Activated naive CD4-positive, alpha-beta T cell treated with anti-CD3 and anti-CD28 coated beads, Interleukin-2, amount 10 ng/mL, durations not matched to agents 7 days and 5 days (primary cell): ENCODE results near the gene POLR2I.
A peak's percentile ranks its signal among the peaks of the same experiment; 100 is the strongest.
"Not testable (repeated sequence)": the region's sequence is repeated elsewhere in the genome, so short reads cannot be mapped to it uniquely, and the experiment has no call there.

Experiments used
- CTCF ChIA-PET: fragments of 350-600 bp; sonication (Branson Sonifier 250); formaldehyde crosslinking; loops from one replicate; lab custom pipeline; 2021; ENCODE audit warnings: antibody characterized with exemption; lab: Charles Lee
- DNase-seq: peaks from one replicate; pipeline ENCODE4 v3.0.0-alpha.2; 2020
- H3K27ac Mint-ChIP-seq: one replicate; pipeline ENCODE4 v1.8.0; 2021; ENCODE audit warnings: mild to moderate bottlenecking, moderate library complexity, mixed read lengths
- H3K27me3 Mint-ChIP-seq: one replicate; pipeline ENCODE4 v1.8.0; 2021; ENCODE audit warnings: mild to moderate bottlenecking, mixed read lengths
- H3K36me3 Mint-ChIP-seq: one replicate; pipeline ENCODE4 v1.8.0; 2021; ENCODE audit warnings: mixed read lengths
- H3K4me1 Mint-ChIP-seq: one replicate; pipeline ENCODE4 v1.8.0; 2021; ENCODE audit warnings: mixed read lengths
- H3K4me3 Mint-ChIP-seq: one replicate; pipeline ENCODE4 v1.8.0; 2021; ENCODE audit warnings: mild to moderate bottlenecking, moderate library complexity, mixed read lengths
- H3K9me3 Mint-ChIP-seq: one replicate; pipeline ENCODE4 v1.8.0; 2021; ENCODE audit warnings: mixed read lengths

POLR2I gene

DNA sequence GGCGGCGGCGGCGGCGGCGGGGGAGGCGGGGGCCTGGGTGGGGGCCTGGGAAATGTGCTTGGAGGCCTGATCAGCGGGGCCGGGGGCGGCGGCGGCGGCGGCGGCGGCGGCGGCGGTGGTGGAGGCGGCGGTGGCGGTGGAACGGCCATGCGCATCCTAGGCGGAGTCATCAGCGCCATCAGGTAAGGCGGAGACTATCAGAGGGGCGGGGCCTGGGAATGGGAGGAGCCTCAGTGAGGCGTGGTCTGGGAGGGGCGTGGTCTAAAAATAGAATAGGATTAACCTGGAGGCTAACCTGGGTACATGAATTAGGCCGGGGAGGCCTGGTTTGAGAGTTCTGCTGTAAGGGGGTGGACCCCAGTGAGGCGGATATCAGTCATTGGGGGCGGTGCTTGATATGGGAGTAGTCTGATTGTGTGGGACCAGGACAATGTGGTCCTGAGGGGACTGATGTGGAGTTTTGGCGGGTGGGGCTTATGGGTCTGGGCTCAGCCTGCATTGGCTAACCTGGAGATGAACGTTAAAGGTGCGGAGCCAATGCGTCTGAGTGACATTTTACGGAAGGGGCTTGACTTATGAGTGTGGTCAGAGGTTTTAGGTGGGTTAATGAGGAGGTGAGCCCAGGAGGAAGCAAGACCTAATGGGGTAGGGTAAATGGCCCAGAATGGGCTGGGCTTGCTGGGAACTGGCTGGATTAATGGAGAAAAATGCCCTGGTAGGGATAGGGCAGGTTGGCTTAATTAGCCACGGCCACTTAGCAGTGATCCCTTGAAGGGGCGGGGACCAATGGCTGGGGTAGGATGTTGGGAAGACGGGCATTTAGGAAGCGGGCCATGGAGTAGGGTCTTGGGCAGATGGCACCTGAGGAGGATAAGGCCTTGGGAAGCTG is 26.6 kb upstream of the POLR2I start:
- Mint-ChIP-seq H3K27me3 (no peaks in the 10 kb centered on the region), H3K9me3 (peaks cover 3% of the 10 kb centered on the region), H3K27ac (peak overlapping the region; percentile 96), H3K4me3 (peak overlapping the region; percentile 96), H3K4me1 (peaks cover 36% of the 10 kb centered on the region), H3K36me3 (peaks cover 32% of the 10 kb centered on the region)
- CTCF ChIA-PET: no interaction called here
- peak; percentile 92 for DNase-seq

DNA sequence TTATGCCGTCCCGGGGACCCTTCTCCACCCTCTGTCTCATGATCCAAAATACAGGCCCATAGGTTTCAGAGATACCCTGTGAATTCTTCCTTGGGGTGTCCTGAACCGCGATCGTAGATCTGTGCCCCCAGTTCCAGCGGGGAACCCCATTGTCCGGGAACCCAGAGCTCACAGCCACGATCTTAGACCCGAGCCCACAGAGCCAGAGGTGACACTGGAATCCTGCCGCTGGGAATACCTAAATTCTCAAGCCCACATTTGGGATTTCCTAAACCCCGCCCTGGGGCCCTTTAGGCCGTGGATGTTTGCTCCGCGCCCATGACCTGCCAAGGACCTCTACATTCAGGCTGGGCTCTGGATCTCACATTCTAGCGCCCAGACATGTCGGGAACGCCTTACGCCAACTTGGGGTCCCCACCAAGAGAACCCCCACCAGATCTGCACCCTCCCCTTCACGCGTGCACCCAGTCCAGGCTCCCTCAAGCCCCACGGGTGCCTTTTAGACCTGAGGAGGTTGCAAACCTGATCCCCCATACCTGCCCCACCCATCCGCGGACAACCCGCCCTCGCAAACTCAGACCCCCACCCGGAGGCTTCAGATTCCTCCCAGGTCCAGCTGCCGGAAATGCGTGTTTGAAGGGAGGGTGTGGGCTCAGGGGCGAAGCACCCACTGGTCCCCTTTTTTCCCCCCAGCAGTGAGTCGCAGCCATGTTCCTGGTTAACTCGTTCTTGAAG is 25.8 kb upstream of the POLR2I start:
- Mint-ChIP-seq H3K4me1 (peaks cover 41% of the 10 kb centered on the region), H3K36me3 (peaks cover 23% of the 10 kb centered on the region), H3K4me3 (peak overlapping the region; percentile 96), H3K9me3 (peaks cover 3% of the 10 kb centered on the region), H3K27me3 (peaks cover under 1% of the 10 kb centered on the region), H3K27ac (peak overlapping the region; percentile 96)
- CTCF ChIA-PET: interaction anchor here (5.5 kb wide), 1 partner anchor 12 kb away, joined by 28 read pairs; no protein-coding TSS in a partner anchor
- DNase-seq: peak; percentile 72

DNA sequence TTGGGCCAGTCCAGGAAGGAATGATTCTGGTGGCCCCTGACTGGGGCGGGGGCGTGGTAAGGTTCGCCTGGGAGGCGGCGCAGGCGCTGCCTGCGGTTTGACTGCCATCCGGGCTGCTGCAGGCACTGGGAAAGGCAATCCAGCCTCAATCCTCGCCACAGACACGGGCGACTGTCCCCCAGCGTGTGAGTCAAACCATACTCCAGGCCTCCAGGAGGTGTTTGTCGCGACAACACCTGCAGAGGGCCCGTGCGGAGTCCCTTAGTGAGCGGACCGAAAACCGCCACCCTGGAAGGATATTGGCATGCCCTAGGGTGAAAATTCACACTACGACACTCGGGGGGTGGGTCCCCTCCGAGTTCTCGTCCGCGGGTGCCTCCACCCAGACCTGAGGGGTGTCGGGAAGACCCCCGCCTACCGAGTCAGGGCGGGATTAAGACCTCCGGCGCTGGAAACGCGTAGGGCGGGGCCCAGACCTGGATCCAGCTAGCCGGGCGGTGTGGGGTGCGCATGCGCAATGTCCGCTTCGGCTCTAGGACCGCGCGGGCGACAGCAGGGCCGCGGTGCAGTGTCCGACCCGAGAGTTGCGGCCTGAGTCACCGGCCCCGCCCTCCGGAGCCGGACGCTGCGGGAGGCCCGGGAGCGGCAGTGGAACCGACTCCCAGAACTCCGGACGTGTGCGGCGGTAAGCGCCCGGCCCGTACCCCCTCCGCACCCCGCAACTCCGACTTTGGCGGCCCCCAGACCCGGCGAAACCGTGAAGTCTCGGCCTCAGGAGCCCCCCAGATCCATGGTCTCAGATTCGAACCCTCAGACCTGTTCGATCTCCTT is 25.0 kb upstream of the POLR2I start, which contains the start of gene CAPNS1:
Gene CAPNS1 (plus strand): TSS at position 594 of the 831 bp plus-strand sequence. CDS start 946 bp downstream, outside the sequence.
- H3K36me3 Mint-ChIP-seq: peaks cover 23% of the 10 kb centered on the region

DNA sequence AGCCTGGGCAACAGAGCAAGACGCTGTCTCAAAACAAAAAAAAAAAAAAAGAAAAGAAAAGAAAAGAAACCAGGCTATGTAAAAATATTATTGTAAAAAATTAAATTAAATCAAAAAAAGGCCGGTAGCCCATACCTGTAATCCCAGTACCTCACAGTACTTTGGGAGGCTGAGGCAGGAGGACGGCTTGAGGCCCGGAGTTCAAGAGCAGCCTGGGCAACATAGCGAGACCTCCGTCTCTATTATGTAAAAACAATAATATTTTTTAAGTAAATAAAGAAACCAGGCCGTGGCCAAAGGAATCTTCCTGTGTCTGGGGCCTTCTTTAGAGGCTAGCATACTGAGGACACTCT is 24.4 kb upstream of the POLR2I start:
- Mint-ChIP-seq H3K4me1 (peaks cover 44% of the 10 kb centered on the region), H3K36me3 (peaks cover 23% of the 10 kb centered on the region), H3K4me3 (peak overlapping the region; percentile 96), H3K9me3 (peaks cover 3% of the 10 kb centered on the region), H3K27ac (peak overlapping the region; percentile 96), H3K27me3 (peaks cover 10% of the 10 kb centered on the region)
- DNase-seq: no peak
- CTCF ChIA-PET: interaction anchor here (5.5 kb wide), 1 partner anchor 10 kb away, joined by 28 read pairs; no protein-coding TSS in a partner anchor

More for the DNA sequence above, 25.0 kb upstream of the POLR2I start, which contains the start of gene CAPNS1:
- Mint-ChIP-seq H3K4me1 (peaks cover 44% of the 10 kb centered on the region), H3K27ac (peak within 1 kb of the TSS; percentile 96), H3K9me3 (peaks cover 3% of the 10 kb centered on the region), H3K4me3 (peak within 1 kb of the TSS; percentile 96), H3K27me3 (peaks cover 8% of the 10 kb centered on the region)
- CTCF ChIA-PET: interaction anchor here (5.5 kb wide), 1 partner anchor 11 kb away, joined by 28 read pairs; no protein-coding TSS in a partner anchor
- DNase-seq: peak; percentile 94

DNA sequence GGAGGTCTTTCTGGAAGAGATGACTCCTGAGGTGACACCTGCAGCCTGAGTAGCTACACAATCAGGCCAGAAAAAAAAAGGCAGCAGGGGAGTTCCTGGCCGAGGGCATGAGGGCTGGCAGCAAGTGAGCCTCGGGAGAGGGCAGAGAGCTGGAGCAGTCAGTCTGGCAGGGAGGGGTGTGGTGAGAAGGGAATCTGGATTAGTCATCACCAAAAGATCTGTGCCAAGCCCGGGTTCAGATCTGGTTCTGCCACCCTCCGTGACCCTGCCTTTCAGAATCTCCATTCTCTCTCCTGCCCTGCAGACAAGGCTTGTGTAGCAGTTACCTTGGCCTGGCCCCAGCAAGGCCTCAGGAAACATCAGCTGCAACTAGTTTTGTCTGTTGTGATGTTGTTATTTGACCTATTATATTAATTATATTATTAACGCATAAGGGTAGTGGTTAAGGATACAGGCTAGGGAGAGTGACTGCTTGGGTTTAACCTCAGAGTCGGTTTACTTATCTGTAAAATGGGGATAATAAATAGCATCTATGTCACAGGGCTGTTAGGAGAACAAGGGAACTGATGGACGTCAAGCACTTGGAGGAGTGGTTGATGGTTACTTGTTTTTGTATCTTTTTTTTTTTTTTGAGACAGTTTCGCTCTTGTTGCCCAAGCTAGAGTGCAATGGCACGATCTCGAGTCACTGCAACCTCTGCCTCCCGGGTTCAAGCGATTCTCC is 22.4 kb upstream of the POLR2I start:
- Mint-ChIP-seq H3K36me3 (peaks cover 13% of the 10 kb centered on the region), H3K27me3 (peaks cover 10% of the 10 kb centered on the region), H3K9me3 (peaks cover 3% of the 10 kb centered on the region), H3K4me1 (peaks cover 50% of the 10 kb centered on the region), H3K4me3 (no peak overlapping the region), H3K27ac (peak overlapping the region; percentile 60)
- CTCF ChIA-PET: interaction anchor here (0.6 to 5.5 kb wide), 2 partner anchors 8 to 341 kb away, joined by 3 to 28 read pairs; no protein-coding TSS in a partner anchor
- DNase-seq: no peak

DNA sequence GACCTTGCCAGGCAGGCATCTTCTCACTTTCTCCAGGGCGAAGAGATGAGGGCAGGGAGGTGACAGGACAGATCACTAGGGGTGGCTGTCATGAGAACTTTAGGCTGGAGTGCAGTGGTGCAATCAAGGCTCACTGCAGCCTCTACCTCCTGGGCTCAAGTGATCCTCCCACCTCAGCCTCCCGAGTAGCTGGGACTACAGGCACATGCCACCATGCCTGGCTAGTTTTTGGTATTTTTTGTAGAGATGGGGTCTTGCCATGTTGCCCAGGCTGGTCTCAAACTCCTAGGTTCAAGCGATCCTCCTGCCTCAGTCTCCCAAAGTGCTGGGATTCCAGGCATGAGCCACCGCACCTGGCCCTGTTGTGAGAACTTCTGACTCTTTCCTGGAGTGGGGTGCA is 20.2 kb upstream of the POLR2I start:
- H3K27ac Mint-ChIP-seq, CTCF ChIA-PET, H3K4me3 Mint-ChIP-seq, DNase-seq, H3K9me3 Mint-ChIP-seq, H3K27me3 Mint-ChIP-seq, H3K36me3 Mint-ChIP-seq: not testable (repeated sequence)
- peaks cover 51% of the 10 kb centered on the region for H3K4me1 Mint-ChIP-seq

DNA sequence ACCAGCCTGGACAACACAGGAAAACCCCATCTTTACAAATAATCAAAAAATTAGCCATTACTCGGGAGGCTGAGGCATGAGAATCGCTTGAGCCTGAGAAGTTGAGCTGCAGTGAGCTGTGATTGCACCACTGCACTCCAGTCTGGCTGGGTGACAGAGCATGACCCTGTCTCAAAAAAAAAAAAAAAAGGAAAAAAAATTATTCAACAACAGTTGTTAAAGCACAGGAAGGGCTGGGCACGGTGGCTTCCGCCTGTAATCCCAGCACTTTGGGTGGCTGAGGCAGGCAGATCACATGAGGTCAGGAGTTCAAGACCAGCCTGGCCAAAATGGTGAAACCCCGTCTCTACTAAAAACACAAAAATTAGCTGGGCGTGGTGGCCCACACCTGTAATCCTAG is 16.5 kb upstream of the POLR2I start:
- H3K4me1 Mint-ChIP-seq: peaks cover 47% of the 10 kb centered on the region
- not testable (repeated sequence) for H3K9me3 Mint-ChIP-seq, H3K4me3 Mint-ChIP-seq, H3K27me3 Mint-ChIP-seq, H3K27ac Mint-ChIP-seq, DNase-seq, H3K36me3 Mint-ChIP-seq
- CTCF ChIA-PET: interaction anchor here (0.8 to 7.1 kb wide), 2 partner anchors 37 to 42 kb away, joined by 3 to 54 read pairs; no protein-coding TSS in a partner anchor

DNA sequence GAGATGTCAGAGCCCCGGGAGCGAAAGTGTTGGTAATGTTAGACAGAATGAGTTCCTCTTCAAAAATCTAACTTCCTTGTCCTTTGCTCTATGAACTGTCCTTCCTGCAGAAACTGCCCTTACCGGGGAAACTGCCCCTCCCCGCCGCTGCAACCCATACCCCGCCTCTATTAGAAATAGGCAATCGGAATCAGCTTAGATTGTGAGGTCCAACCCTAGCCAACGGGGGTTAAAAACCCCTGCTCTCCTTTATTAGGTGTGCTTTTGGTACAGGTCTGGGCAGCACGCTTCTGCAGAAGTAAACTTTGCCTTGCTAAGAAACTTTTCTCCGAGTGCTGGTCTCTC is 13.7 kb upstream of the POLR2I start:
- Mint-ChIP-seq H3K4me1 (peaks cover 36% of the 10 kb centered on the region), H3K27ac (peak overlapping the region; percentile 94), H3K4me3 (peak overlapping the region; percentile 79), H3K27me3 (no peaks in the 10 kb centered on the region), H3K36me3 (peaks cover 11% of the 10 kb centered on the region), H3K9me3 (no peaks in the 10 kb centered on the region)
- DNase-seq: no peak
- CTCF ChIA-PET: interaction anchor here (0.7 to 7.1 kb wide), 11 partner anchors 10 to 983 kb away, joined by 3 to 54 read pairs (median 4); partner anchors contain the start of genes CAPNS1, POLR2I, TBCB and ZFP14

DNA sequence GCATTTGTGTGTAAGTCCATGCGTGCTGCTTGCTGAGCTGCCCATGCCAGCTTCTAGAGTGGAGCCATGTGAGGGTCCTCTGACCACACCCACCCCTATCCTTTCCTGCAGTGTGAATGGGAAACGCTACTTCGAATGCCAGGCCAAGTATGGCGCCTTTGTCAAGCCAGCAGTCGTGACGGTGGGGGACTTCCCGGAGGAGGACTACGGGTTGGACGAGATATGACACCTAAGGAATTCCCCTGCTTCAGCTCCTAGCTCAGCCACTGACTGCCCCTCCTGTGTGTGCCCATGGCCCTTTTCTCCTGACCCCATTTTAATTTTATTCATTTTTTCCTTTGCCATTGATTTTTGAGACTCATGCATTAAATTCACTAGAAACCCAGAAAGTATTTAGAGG is 10.9 kb upstream of the POLR2I start:
- Mint-ChIP-seq H3K27me3 (no peaks in the 10 kb centered on the region), H3K9me3 (no peaks in the 10 kb centered on the region), H3K36me3 (peaks cover 23% of the 10 kb centered on the region), H3K27ac (no peak overlapping the region), H3K4me1 (peaks cover 16% of the 10 kb centered on the region), H3K4me3 (no peak overlapping the region)
- CTCF ChIA-PET: interaction anchor here (4.5 to 7.1 kb wide), 2 partner anchors 43 to 48 kb away, joined by 29 to 54 read pairs; no protein-coding TSS in a partner anchor
- no peak for DNase-seq

DNA sequence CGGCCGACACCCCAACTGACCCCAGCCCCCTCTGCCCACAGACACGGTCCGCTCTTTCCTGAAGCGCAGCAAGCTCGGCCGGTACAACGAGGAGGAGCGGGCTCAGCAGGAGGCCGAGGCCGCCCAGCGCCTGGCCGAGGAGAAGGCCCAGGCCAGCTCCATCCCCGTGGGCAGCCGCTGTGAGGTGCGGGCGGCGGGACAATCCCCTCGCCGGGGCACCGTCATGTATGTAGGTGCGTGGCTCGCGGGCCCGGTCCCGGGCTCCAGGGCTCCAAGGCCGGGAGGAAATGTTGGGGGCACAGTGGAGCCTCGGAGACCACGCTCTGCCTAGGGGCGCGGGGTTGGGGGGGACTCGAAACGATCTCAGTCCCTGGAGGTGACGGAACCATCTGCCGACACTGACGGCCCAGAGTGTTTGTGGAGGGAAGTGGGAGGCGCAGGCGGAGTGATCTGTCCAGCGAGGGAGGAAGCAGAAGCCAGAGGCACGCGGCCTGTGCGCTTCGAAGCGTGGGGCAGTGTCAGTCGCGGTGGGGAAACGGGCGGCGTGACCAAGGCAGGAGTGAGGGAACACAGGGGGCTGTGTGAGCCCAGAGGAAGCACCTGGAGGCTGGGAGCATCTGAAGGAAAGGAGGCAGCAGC is 6.9 kb upstream of the POLR2I start:
- no peaks in the 10 kb centered on the region for H3K27me3 Mint-ChIP-seq
- H3K27ac Mint-ChIP-seq: no peak overlapping the region
- CTCF ChIA-PET: no interaction called here
- peaks cover 17% of the 10 kb centered on the region for H3K4me1 Mint-ChIP-seq
- H3K36me3 Mint-ChIP-seq: peaks cover 48% of the 10 kb centered on the region
- no peaks in the 10 kb centered on the region for H3K9me3 Mint-ChIP-seq
- no peak overlapping the region for H3K4me3 Mint-ChIP-seq
- DNase-seq: no peak

DNA sequence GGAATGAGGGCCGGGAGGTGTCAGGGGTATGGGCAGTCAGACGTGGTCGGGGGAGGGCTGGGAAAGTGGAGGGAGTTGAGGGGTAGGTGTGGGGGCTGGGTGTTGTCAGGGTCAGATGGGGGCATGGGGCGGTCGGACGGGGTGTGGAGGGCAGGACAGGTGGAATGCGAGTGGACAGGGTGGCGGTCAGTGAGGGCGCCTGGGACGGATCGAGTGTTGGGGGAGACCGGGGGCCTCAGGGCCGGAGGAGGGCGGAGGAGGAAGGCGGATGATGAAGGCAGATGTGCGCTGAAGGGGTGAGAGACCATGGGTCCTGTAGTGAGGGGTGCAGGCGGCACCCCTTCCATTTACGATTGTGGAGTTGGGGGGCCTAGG is 6.3 kb upstream of the POLR2I start:
- Mint-ChIP-seq H3K4me3 (no peak overlapping the region), H3K27me3 (no peaks in the 10 kb centered on the region), H3K9me3 (no peaks in the 10 kb centered on the region), H3K4me1 (peaks cover 24% of the 10 kb centered on the region), H3K27ac (no peak overlapping the region), H3K36me3 (peaks cover 51% of the 10 kb centered on the region)
- CTCF ChIA-PET: no interaction called here
- DNase-seq: no peak

DNA sequence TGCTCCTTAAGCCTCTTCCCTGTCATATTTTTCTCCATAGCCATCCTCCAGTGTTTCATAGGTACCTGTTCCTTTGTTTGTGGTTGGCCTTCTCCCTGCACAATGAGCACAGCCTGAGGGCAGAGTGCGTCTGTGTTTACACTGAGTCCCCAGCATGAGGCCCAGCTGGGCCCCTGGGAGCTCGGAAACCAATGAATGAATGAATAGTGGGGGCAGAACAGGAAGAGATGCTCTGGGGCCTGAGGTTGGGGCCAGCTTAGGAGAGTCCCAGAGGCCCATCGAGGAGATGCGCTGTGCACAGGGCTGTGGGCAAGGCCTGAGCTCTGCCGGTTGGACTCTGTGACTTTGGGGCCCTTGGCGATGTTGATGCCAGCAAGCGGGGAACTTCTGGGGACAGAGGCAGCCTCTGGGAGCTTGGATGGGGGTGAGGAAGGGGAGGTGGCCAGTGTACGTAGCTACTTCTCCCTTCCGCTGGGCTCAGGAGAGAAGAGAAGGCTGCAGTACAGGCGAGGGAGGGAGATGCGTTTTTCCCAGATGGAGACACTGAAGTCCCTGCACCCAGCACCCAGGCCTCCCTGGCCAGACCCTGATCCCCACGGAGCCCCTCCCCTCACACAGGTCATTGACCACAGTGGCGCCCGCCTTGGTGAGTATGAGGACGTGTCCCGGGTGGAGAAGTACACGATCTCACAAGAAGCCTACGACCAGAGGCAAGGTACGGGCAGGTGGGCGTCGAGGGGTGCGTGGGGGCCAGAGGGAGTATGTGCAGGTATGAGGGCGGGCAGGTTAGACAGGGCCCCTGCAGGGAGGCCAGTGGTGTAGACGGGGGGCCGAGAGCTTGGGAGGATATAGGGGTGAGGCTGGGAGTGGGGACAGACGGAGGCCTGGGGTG is 5.7 kb upstream of the POLR2I start:
- DNase-seq: no peak
- H3K9me3 Mint-ChIP-seq: no peaks in the 10 kb centered on the region
- H3K36me3 Mint-ChIP-seq: peaks cover 45% of the 10 kb centered on the region
- no peak overlapping the region for H3K27ac Mint-ChIP-seq
- H3K4me1 Mint-ChIP-seq: peaks cover 26% of the 10 kb centered on the region
- H3K4me3 Mint-ChIP-seq: no peak overlapping the region
- H3K27me3 Mint-ChIP-seq: peaks cover under 1% of the 10 kb centered on the region
- CTCF ChIA-PET: no interaction called here
